ENCODE results near the gene CDC42BPB. TPM values are rescaled to one million over a fixed set of nuclear protein-coding genes. Genes with fewer than 3 reads are reported as not detected.

The CDC42BPB gene
- total RNA-seq, 3 donors from 2014 or later (not counting 1 experiment from before 2014, with no cell fraction given), result 0.86 to 2.3 (median 2.0) TPM

DNA sequence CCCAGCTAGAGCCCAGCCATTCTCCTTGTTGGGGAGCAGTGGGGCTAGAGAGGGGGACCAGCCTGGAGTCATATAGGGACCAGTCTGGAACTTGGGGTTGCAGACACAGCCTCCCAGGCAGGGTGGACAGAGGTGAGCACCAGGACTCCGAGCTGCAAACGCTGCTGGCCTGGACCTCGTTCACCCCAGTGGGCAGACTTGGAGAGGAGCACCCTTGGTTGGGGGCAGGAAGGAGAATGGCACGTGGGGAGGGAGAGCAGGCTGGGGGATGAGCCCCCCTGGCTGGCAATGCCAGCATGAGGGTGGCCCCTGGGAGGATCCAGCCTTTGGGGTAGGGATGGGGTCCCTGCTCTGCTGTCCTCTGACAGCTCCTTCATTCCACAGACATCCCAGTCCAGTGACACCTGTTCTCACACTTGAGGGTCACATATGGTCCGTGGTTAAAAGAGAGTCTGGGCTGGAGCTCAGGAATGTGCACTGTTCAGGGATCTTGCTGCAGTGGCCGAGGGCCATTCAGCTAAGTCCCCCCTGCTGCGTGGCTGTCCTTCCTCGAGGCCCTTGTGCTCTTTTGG lies 29.5 kb upstream of the CDC42BPB start:
- Mint-ChIP-seq H3K36me3 (no peaks in the 10 kb centered on the region), H3K9me3 (no peaks in the 10 kb centered on the region), H3K4me1 (peaks cover 0 to 5% of the 10 kb centered on the region in 2 donors), H3K27ac (no peak overlapping the region), H3K27me3 (ENCODE audit: low read depth in 2 of 2) (peaks cover 0 to 6% of the 10 kb centered on the region in 2 donors), H3K4me3 (no peak overlapping the region)
- WGBS (ENCODE audit: insufficient coverage), result 79% methylated on average over 8 of the region's 8 CpGs
- intact Hi-C loops (cut with micrococcal nuclease), result no loop called here
- TF ChIP-seq, protein P1, sequence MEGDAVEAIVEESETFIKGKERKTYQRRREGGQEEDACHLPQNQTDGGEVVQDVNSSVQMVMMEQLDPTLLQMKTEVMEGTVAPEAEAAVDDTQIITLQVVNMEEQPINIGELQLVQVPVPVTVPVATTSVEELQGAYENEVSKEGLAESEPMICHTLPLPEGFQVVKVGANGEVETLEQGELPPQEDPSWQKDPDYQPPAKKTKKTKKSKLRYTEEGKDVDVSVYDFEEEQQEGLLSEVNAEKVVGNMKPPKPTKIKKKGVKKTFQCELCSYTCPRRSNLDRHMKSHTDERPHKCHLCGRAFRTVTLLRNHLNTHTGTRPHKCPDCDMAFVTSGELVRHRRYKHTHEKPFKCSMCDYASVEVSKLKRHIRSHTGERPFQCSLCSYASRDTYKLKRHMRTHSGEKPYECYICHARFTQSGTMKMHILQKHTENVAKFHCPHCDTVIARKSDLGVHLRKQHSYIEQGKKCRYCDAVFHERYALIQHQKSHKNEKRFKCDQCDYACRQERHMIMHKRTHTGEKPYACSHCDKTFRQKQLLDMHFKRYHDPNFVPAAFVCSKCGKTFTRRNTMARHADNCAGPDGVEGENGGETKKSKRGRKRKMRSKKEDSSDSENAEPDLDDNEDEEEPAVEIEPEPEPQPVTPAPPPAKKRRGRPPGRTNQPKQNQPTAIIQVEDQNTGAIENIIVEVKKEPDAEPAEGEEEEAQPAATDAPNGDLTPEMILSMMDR (IDR thresholded peaks at IDR 0.05), result no peak
- Histone ChIP-seq H3K9me3 (ENCODE audit: control insufficient read depth, insufficient read depth, low read length) (no peaks in the 10 kb centered on the region), H3K27ac (ENCODE audit: low read length) (no peak overlapping the region), H3K36me3 (ENCODE audit: control insufficient read depth, insufficient read depth, low read length) (no peaks in the 10 kb centered on the region), H3K27me3 (ENCODE audit: control insufficient read depth, insufficient read depth, low read length) (peaks cover 6% of the 10 kb centered on the region), H3K4me3 (ENCODE audit: low read length) (no peak overlapping the region), H3K4me1 (ENCODE audit: control insufficient read depth, insufficient read depth, low read length) (peaks cover 12% of the 10 kb centered on the region)
- DNase-seq (no peak), ATAC-seq (no peak)

DNA sequence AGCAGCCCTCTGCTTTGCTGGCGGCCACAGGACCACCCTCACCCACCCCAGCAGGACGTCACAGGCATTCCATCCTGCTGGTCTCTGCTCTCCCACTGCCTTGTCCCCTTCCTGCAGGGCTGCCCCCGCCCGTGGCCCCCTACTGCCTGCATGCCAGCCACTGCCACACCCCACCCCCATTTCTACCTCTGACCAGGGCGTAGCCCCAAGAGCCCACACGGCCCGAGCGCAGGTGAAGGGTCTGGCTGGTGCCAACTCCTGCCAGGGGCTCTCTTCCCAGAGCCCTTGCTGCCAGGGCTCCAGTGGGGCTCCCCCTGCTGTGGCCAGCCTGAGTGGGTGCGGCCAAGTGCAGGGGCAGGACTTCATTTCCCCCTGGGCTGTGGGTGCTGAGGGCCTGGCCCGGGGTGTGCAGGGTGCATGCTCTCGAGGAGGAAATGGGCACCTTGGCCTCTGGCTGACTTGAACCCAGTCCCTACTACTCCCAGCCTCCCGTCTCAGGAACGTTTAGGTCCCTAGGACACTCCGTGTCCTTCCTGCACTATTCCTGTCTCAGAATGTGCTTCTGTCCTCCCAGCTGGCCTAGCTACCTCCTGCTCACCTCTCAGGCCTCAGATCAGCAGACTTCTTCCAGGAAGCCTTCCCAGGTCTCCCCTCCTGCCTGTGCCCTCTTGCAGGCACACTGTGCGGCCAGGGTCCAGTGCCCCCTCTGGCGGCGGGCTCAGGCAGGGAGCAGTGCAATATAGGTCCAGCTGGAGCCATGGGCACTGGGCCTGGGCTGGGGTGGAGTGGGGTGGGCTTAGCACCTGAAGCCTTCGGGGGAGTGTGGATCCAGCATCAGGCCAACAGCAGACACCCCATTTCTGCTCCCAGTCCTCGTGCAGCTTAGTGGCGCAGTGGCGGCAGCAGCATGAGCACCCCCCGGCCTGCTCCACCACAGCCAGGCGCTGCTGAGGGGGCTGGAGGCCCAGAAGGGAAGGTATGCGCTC lies 28.1 kb upstream of the CDC42BPB start:
- no peak for DNase-seq

DNA sequence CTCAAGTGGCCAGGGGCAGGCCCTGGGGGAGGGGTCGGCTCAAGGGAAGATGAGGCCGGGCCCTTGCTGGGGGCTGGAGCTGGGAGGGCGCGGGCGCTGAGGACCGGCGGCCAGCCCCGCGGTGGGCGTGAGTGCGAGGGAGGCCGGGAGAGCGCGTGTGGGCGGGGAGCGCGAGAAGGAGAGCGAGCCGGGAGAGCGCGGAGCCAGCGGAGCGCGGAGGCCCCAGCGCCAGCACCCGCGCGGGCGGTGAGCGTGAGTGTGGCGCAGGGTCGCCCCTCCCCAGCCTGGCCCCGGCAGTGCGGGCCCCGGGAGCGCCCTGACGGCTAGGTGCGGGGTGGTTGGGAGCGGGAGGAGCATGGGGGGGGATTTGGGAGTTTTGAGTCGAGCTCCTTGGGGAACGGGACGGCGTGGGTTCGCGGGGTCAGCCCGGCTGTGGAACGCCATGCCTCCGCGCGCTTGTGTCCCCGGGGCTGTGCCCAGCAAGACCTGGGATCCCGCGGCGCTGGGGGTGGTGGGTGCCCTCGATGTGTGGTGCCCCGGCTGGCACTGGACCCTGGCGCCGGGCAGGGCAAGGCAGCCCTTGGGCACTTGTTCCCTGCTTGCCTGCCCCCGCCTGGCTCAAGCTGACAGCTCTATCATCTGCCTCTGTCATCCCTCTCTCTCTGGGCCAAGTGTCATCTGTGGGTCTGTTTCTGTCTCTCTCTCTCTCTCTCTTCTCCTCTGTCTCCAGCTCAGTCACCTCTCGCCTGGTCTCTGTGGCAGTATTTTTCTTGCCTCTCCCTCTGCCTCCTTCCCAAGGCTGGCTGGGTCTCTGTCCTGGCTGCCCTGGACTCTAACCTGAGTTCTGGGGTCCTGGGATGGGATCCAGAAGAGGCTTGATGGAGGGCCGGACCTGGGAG lies 26.9 kb upstream of the CDC42BPB start, which contains the start of gene LBHD2:
Gene LBHD2, plus strand, starts transcription at position 190 of the 899 bp plus-strand sequence. CDS start 1,803 bp downstream, outside the sequence.
- TF ChIP-seq, protein P1 (IDR thresholded peaks at IDR 0.05), result no peak
- H3K36me3 Mint-ChIP-seq, result no peaks in the 10 kb centered on the region
- H3K27me3 Mint-ChIP-seq (ENCODE audit: low read depth in 2 of 2), result peaks cover 0 to 6% of the 10 kb centered on the region in 2 donors
- no peaks in the 10 kb centered on the region for H3K9me3 Mint-ChIP-seq
- Histone ChIP-seq H3K4me1 (ENCODE audit: control insufficient read depth, insufficient read depth, low read length) (no peaks in the 10 kb centered on the region), H3K9me3 (ENCODE audit: control insufficient read depth, insufficient read depth, low read length) (no peaks in the 10 kb centered on the region), H3K4me3 (ENCODE audit: low read length) (no peak within 1 kb of the TSS), H3K27me3 (ENCODE audit: control insufficient read depth, insufficient read depth, low read length) (no peaks in the 10 kb centered on the region), H3K27ac (ENCODE audit: low read length) (no peak within 1 kb of the TSS), H3K36me3 (ENCODE audit: control insufficient read depth, insufficient read depth, low read length) (no peaks in the 10 kb centered on the region)
- 23% methylated on average over 61 of the region's 61 CpGs for WGBS (ENCODE audit: insufficient coverage)
- ATAC-seq, result no peak
- DNase-seq, result no peak
- H3K4me1 Mint-ChIP-seq, result no peaks in the 10 kb centered on the region
- no peak within 1 kb of the TSS for H3K27ac Mint-ChIP-seq
- no peak within 1 kb of the TSS for H3K4me3 Mint-ChIP-seq
- intact Hi-C loops (cut with micrococcal nuclease), result no loop called here

More for the DNA sequence above, 28.1 kb upstream of the CDC42BPB start:
- Histone ChIP-seq H3K4me1 (ENCODE audit: control insufficient read depth, insufficient read depth, low read length) (no peaks in the 10 kb centered on the region), H3K27me3 (ENCODE audit: control insufficient read depth, insufficient read depth, low read length) (no peaks in the 10 kb centered on the region), H3K4me3 (ENCODE audit: low read length) (no peak overlapping the region), H3K27ac (ENCODE audit: low read length) (no peak overlapping the region), H3K36me3 (ENCODE audit: control insufficient read depth, insufficient read depth, low read length) (no peaks in the 10 kb centered on the region), H3K9me3 (ENCODE audit: control insufficient read depth, insufficient read depth, low read length) (no peaks in the 10 kb centered on the region)
- intact Hi-C loops (cut with micrococcal nuclease), result no loop called here
- Mint-ChIP-seq H3K36me3 (no peaks in the 10 kb centered on the region), H3K4me1 (no peaks in the 10 kb centered on the region), H3K27ac (no peak overlapping the region), H3K9me3 (no peaks in the 10 kb centered on the region), H3K4me3 (no peak overlapping the region), H3K27me3 (ENCODE audit: low read depth in 2 of 2) (peaks cover 0 to 6% of the 10 kb centered on the region in 2 donors)
- no peak for ATAC-seq
- WGBS (ENCODE audit: insufficient coverage), result 72% methylated on average over 24 of the region's 24 CpGs
- TF ChIP-seq, protein P1 (IDR thresholded peaks at IDR 0.05), result no peak
